ENCODE data around the gene LRRK2.

LRRK2 gene

DNA sequence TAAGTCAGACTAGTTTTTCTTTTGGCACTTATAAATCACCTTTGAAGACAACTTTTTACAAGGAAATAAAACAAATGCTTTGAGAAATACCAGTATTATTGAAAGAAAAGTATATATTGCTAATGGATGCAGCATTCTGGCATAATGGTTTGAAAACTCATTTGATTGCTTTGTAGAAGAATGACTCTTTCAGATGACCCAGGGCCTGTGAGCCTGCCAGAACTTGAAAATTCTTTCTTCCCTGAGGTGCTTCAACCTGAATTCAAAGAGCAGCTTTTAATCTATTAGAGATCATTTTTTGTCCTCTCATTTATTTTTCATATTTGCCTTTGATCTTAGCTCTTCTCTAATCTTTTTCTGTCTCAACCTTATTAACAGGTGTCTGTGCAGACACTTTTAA is 87.4 kb downstream of the LRRK2 start:
- TF ChIP-seq CTCF (conservative IDR thresholded peaks at IDR 0.05) = no peak
- no peak overlapping the region for H3K27ac ChIP-seq

GRCh38 chr12:40312982-40313576 is 88.3 kb downstream of the LRRK2 start:
- H3K27ac ChIP-seq = no peak overlapping the region
- peak; percentile 82 for TF ChIP-seq CTCF (conservative IDR thresholded peaks at IDR 0.05)

- no peak for TF ChIP-seq CTCF (conservative IDR thresholded peaks at IDR 0.05)
- no peak overlapping the region for H3K27ac ChIP-seq
These were observed 89.1 kb downstream of the LRRK2 start for GRCh38 chr12:40313928-40314327.

- H3K27ac ChIP-seq = no peak overlapping the region
- no peak for TF ChIP-seq CTCF (conservative IDR thresholded peaks at IDR 0.05)
These were observed 90.1 kb downstream of the LRRK2 start for GRCh38 chr12:40314927-40315326.

- TF ChIP-seq CTCF (conservative IDR thresholded peaks at IDR 0.05) = no peak
- H3K27ac ChIP-seq = no peak overlapping the region
These were observed 90.6 kb downstream of the LRRK2 start for GRCh38 chr12:40315375-40315774.

DNA sequence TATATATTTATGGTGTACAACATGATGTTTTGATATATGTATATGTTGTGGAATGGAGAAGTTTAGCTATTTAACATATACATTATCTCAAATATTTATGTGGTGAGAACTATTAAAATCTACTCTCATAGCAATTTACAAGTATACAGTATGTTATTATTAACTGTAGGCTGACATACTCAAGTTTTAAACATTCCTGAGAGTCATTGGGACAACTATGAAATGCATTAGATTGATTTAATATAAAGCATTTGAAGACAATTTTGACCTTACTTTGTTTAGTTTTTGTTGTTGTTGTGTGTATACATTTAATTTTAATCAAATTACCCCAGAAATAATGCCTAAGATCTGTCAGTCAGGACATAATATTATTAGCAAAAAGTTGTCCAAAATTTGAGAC is 99.5 kb downstream of the LRRK2 start:
- no peak for TF ChIP-seq CTCF (conservative IDR thresholded peaks at IDR 0.05)
- no peak overlapping the region for H3K27ac ChIP-seq

DNA sequence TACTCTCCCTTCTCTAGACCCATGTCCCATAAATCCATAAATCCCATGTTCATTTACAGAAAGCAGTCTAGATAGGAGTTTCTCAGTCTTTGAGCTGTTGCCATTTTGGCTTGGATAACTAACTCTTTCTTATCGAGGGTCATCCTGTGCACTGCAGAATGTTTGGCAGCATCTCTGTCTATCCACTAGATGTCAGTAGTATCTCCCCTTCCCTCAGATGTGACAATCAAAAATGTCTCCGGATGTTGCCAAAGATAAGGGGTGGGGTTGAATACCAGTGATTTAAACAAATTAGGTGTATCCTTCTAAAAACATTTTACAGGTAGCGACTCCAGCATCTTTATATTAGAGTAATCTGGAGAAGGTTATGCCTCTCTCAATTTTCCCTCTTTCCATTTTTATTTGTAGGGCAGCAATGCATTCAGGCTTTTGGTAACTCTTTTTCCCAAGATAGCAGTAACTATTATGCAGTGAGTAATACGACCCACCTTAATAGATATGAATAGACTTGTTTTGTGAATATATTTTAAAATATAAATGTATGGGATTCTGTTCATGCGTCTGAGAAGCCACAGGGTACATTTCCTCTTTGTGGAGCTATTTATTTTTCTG is 100.7 kb downstream of the LRRK2 start:
- TF ChIP-seq CTCF (conservative IDR thresholded peaks at IDR 0.05) = peak; percentile 93

More for the DNA sequence above, 100.7 kb downstream of the LRRK2 start:
- no peak overlapping the region for H3K27ac ChIP-seq

Measured in VCaP (cell line).